ENCODE data around the gene GALNT17.

The GALNT17 gene

GRCh38 chr7:71135663-71136062 lies 3.7 kb downstream of the GALNT17 start:
- no peak for TF ChIP-seq CTCF (IDR thresholded peaks at IDR 0.05; ENCODE audit: low read depth, low read length, missing control alignments)
- no peak overlapping the region for H3K4me3 ChIP-seq (replicated peaks; ENCODE audit: low read depth, low read length)
- DNase-seq (ENCODE audit: extremely low read depth, low read depth), result no peak

GRCh38 chr7:71137479-71137878 lies 5.5 kb downstream of the GALNT17 start:
- DNase-seq (ENCODE audit: extremely low read depth, low read depth), result no peak
- TF ChIP-seq CTCF (IDR thresholded peaks at IDR 0.05; ENCODE audit: low read depth, low read length, missing control alignments), result no peak
- no peak overlapping the region for H3K4me3 ChIP-seq (replicated peaks; ENCODE audit: low read depth, low read length)

- TF ChIP-seq CTCF (IDR thresholded peaks at IDR 0.05; ENCODE audit: low read depth, low read length, missing control alignments), result no peak
- DNase-seq (ENCODE audit: extremely low read depth, low read depth), result no peak
- H3K4me3 ChIP-seq (replicated peaks; ENCODE audit: low read depth, low read length), result no peak overlapping the region
Measured at GRCh38 chr7:71140264-71140663, 8.3 kb downstream of the GALNT17 start.

GRCh38 chr7:71144963-71145362 lies 13.0 kb downstream of the GALNT17 start:
- no peak for DNase-seq (ENCODE audit: extremely low read depth, low read depth)
- no peak for TF ChIP-seq CTCF (IDR thresholded peaks at IDR 0.05; ENCODE audit: low read depth, low read length, missing control alignments)
- no peak overlapping the region for H3K4me3 ChIP-seq (replicated peaks; ENCODE audit: low read depth, low read length)

- no peak for DNase-seq (ENCODE audit: extremely low read depth, low read depth)
- no peak for TF ChIP-seq CTCF (IDR thresholded peaks at IDR 0.05; ENCODE audit: low read depth, low read length, missing control alignments)
- no peak overlapping the region for H3K4me3 ChIP-seq (replicated peaks; ENCODE audit: low read depth, low read length)
Measured at GRCh38 chr7:71145906-71146901, 14.3 kb downstream of the GALNT17 start.

GRCh38 chr7:71148098-71148497 lies 16.2 kb downstream of the GALNT17 start:
- no peak overlapping the region for H3K4me3 ChIP-seq (replicated peaks; ENCODE audit: low read depth, low read length)
- DNase-seq (ENCODE audit: extremely low read depth, low read depth), result no peak
- no peak for TF ChIP-seq CTCF (IDR thresholded peaks at IDR 0.05; ENCODE audit: low read depth, low read length, missing control alignments)

All from HFF-Myc (cell line).